Spleen (tissue), 7 donors: Measurements from ENCODE around the gene AHDC1.

Experiments
- CTCF ChIP-seq, 11 experiments: fragments of 200-600 bp in 7 of 11; fragments of 450-650 bp in 4 of 11; sonication (generic) in 4 of 11; IDR thresholded peaks in 8 of 11; conservative IDR thresholded peaks in 3 of 11; 1 replicate in 7 of 11; 2 replicates in 4 of 11; pipeline versions ENCODE4 v1.4.0 to v1.8.0; 2016 to 2021; ENCODE audit warnings: antibody characterized with exemption in 11 of 11, inconsistent platforms in 4 of 11, mild to moderate bottlenecking in 1 of 11
- POLR2AphosphoS5 ChIP-seq, 3 donors: sonication (generic); formaldehyde crosslinking; IDR thresholded peaks; one replicate each; pipeline ENCODE4 v1.5.1; 2017; ENCODE audit warnings: antibody characterized with exemption in 3 of 3
- donor health status: DM: no; HTN: no; CAD: no; lungs with moderate emphysema.
- donor health status: DM: no; HTN: no; CAD: no.
- donor health status: DM: no; HTN: no; CAD: no.

- TF ChIP-seq POLR2AphosphoS5 (IDR thresholded peaks at IDR 0.05) = peak in 1 of 3 donors; percentile 34
- no peak for TF ChIP-seq CTCF (IDR thresholded peaks at IDR 0.05 in 8 of 11, conservative IDR thresholded peaks at IDR 0.05 in 3 of 11)
These were observed 46.2 kb downstream of the AHDC1 start for GRCh38 chr1:27557596-27558340.
